SHP77 treated with DMSO at 0.1 percent for 48 hours (cell line): ENCODE results near the gene SPATA9.

Source experiments
- DNase-seq: peaks from one replicate; lab custom pipeline; 2025; lab: John Stamatoyannopoulos, UW

The SPATA9 gene

GRCh38 chr5:95619514-95620029 lies 63.2 kb downstream of the SPATA9 start:
- DNase-seq = no peak

GRCh38 chr5:95619096-95619495 lies 63.7 kb downstream of the SPATA9 start:
- no peak for DNase-seq

- DNase-seq = no peak
Measured at GRCh38 chr5:95617057-95617456, 65.7 kb downstream of the SPATA9 start.

GRCh38 chr5:95615164-95615467 lies 67.7 kb downstream of the SPATA9 start:
- DNase-seq = no peak

- DNase-seq = no peak
Measured at GRCh38 chr5:95613514-95613913, 69.3 kb downstream of the SPATA9 start.

GRCh38 chr5:95611396-95611795 lies 71.4 kb downstream of the SPATA9 start:
- no peak for DNase-seq

GRCh38 chr5:95610546-95610945 lies 72.2 kb downstream of the SPATA9 start:
- no peak for DNase-seq

GRCh38 chr5:95609711-95610110 lies 73.1 kb downstream of the SPATA9 start:
- DNase-seq = no peak
